Measurements from ENCODE around the gene CHAF1A.

DNA sequence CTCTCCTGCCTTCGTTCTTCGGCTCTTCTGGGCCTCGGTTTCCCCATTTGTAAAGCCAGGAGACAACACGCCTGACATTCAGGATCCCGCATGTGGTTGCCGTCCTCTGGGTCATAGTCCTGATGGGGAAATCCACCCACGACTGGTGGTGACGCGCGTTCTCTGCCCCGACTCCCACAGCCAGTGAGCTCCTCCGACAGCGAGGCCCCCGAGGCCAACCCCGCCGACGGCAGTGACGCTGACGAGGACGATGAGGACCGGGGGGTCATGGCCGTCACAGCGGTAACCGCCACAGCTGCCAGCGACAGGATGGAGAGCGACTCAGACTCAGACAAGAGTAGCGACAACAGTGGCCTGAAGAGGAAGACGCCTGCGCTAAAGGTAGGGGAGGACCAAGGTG, 86.1 kb downstream of the CHAF1A start:
- no peak for TF ChIP-seq CTCF (conservative IDR thresholded peaks at IDR 0.05 in 1 of 2, IDR thresholded peaks at IDR 0.05 in 1 of 2; ENCODE audit: low read depth in 1 of 2, low read length in 2 of 2)
- TF ChIP-seq EZH2 (IDR thresholded peaks at IDR 0.05; ENCODE audit: low read length, missing control alignments) = no peak
